IMR-90 (cell line): ENCODE data around the gene EPC1. TPM values are rescaled to one million over a fixed set of nuclear protein-coding genes. Genes with fewer than 3 reads are reported as not detected.

ENCODE experiments used
- ATAC-seq: fragments of 200-7000 bp; cut with Tn5 transposase; 2 replicates; pipeline ENCODE4 v1.9.1; 2020; ENCODE audit warnings: low read depth, mild to moderate bottlenecking, moderate library complexity
- BruUV-seq: library from RNA; stranded (reverse); fragments of 400-500 nt; replicated peaks from 2 replicates; lab custom pipeline; 2021; lab: Mats Ljungman, UMichigan
- CTCF ChIA-PET: fragments of 300-600 bp; formaldehyde crosslinking; extraction: SDS; loops from one replicate; lab custom pipeline; 2021; ENCODE audit warnings: antibody characterized with exemption; lab: Yijun Ruan, JAX
- POLR2A ChIA-PET: fragments of 300-600 bp; sonication (Branson Sonifier 250); formaldehyde crosslinking; loops from one replicate; lab custom pipeline; 2022; ENCODE audit warnings: antibody characterized with exemption; ENCODE audit not compliant: unreplicated experiment; lab: Charles Lee
- DNase-seq: peaks from one replicate; pipeline ENCODE4 v3.0.0; 2013
- H2AFZ ChIP-seq: replicated peaks from 2 replicates; pipeline ENCODE3; 2013; ENCODE audit warnings: low read length, mild to moderate bottlenecking; ENCODE audit not compliant: poor library complexity
- H2AK5ac ChIP-seq: 2 replicates; pipeline ENCODE4 v1.6.1; 2013; ENCODE audit warnings: low read depth, low read length, inconsistent platforms
- H2AK9ac ChIP-seq: replicated peaks from 2 replicates; pipeline ENCODE3; 2013; ENCODE audit warnings: mild to moderate bottlenecking, low read depth, low read length, moderate library complexity; ENCODE audit not compliant: poor library complexity
- H2BK120ac ChIP-seq: 2 replicates; pipeline ENCODE4 v1.6.1; 2013; ENCODE audit warnings: low read depth, low read length, inconsistent platforms
- H2BK15ac ChIP-seq: 3 replicates; pipeline ENCODE4 v1.6.1; 2013; ENCODE audit warnings: low read depth, low read length, inconsistent platforms
- H2BK20ac ChIP-seq: 2 replicates; pipeline ENCODE4 v1.6.1; 2013; ENCODE audit warnings: low read depth, mild to moderate bottlenecking, inconsistent platforms, low read length, moderate library complexity
- H2BK5ac ChIP-seq: 2 replicates; pipeline ENCODE4 v1.6.1; 2013; ENCODE audit warnings: mild to moderate bottlenecking, low read depth, low read length, inconsistent platforms; ENCODE audit not compliant: poor library complexity, severe bottlenecking
- H3K14ac ChIP-seq: replicated peaks from 2 replicates; pipeline ENCODE4 v1.6.1; 2013; ENCODE audit warnings: low read depth, low read length, inconsistent platforms
- H3K18ac ChIP-seq: 2 replicates; pipeline ENCODE4 v1.6.1; 2013; ENCODE audit warnings: low read depth, low read length, control low read depth
- H3K23ac ChIP-seq: 2 replicates; pipeline ENCODE4 v1.6.1; 2013; ENCODE audit warnings: low read depth, low read length, inconsistent platforms
- H3K27ac ChIP-seq: 2 replicates; pipeline ENCODE4 v1.5.1; 2013; ENCODE audit warnings: mild to moderate bottlenecking, control low read depth, low read length; ENCODE audit not compliant: insufficient read depth
- H3K27me3 ChIP-seq: 2 replicates; pipeline ENCODE4 v1.6.1; 2013; ENCODE audit warnings: low read length; ENCODE audit not compliant: control insufficient read depth, insufficient read depth
- H3K36me3 ChIP-seq: 2 replicates; pipeline ENCODE4 v1.6.1; 2013; ENCODE audit warnings: low read length, mixed read lengths; ENCODE audit not compliant: control insufficient read depth, insufficient read depth
- H3K4ac ChIP-seq: 2 replicates; pipeline ENCODE4 v1.6.1; 2013; ENCODE audit warnings: low read depth, low read length, inconsistent platforms
- H3K4me1 ChIP-seq: 2 replicates; pipeline ENCODE4 v1.6.1; 2013; ENCODE audit warnings: low read length, mixed read lengths; ENCODE audit not compliant: control insufficient read depth, insufficient read depth
- H3K4me2 ChIP-seq: 2 replicates; pipeline ENCODE4 v1.6.1; 2013; ENCODE audit warnings: low read depth, mild to moderate bottlenecking, control low read depth, low read length, moderate library complexity
- H3K4me3 ChIP-seq: 2 replicates; pipeline ENCODE4 v1.5.1; 2013; ENCODE audit warnings: low read depth, mild to moderate bottlenecking, control low read depth, low read length, moderate library complexity; ENCODE audit not compliant: insufficient read depth
- H3K56ac ChIP-seq: 2 replicates; pipeline ENCODE4 v1.6.1; 2013; ENCODE audit warnings: low read length, inconsistent platforms; ENCODE audit not compliant: insufficient read depth; ENCODE audit errors: extremely low read depth
- H3K79me1 ChIP-seq, 2 experiments: 2 replicates each; pipeline ENCODE4 v1.6.1; 2013; ENCODE audit warnings: low read length in 2 of 2, inconsistent platforms in 1 of 2, low read depth in 1 of 2
- H3K9ac ChIP-seq: 2 replicates; pipeline ENCODE4 v1.6.1; 2013; ENCODE audit warnings: low read depth, low read length, control low read depth
- H3K9me1 ChIP-seq: 2 replicates; pipeline ENCODE4 v1.6.1; 2013; ENCODE audit warnings: low read length, inconsistent platforms; ENCODE audit not compliant: insufficient read depth
- H3K9me3 ChIP-seq: 2 replicates; pipeline ENCODE4 v1.6.1; 2013; ENCODE audit warnings: low read length; ENCODE audit not compliant: control insufficient read depth, insufficient read depth
- H4K20me1 ChIP-seq: 2 replicates; pipeline ENCODE4 v1.6.1; 2013; ENCODE audit warnings: low read length, inconsistent platforms; ENCODE audit not compliant: insufficient read depth
- H4K5ac ChIP-seq: 2 replicates; pipeline ENCODE4 v1.6.1; 2013; ENCODE audit warnings: mild to moderate bottlenecking, low read depth, low read length, control low read depth
- H4K8ac ChIP-seq, 2 experiments: 2 replicates each; pipeline ENCODE4 v1.6.1; 2013; ENCODE audit warnings: low read depth in 2 of 2, low read length in 2 of 2, control low read depth in 1 of 2, inconsistent platforms in 1 of 2
- H4K91ac ChIP-seq: 2 replicates; pipeline ENCODE4 v1.6.1; 2013; ENCODE audit warnings: low read depth, low read length, inconsistent platforms; ENCODE audit not compliant: insufficient read depth
- CEBPB ChIP-seq: IDR thresholded peaks from 2 replicates; pipeline ENCODE4 v1.6.1; 2012; ENCODE audit warnings: low read depth, low read length, improper control_type of control experiment
- CTCF ChIP-seq: conservative IDR thresholded peaks from 2 replicates; pipeline ENCODE4 v1.5.1; 2012; ENCODE audit warnings: mild to moderate bottlenecking, low read depth, low read length, improper control_type of control experiment
- MAFK ChIP-seq: IDR thresholded peaks from 2 replicates; pipeline ENCODE4 v1.6.1; 2012; ENCODE audit warnings: low read depth, low read length, improper control_type of control experiment
- MAZ ChIP-seq: IDR thresholded peaks from 2 replicates; pipeline ENCODE4 v1.6.1; 2012; ENCODE audit warnings: low read depth, mild to moderate bottlenecking, low read length, improper control_type of control experiment, moderate library complexity, borderline replicate concordance
- NFE2L2 ChIP-seq: fragments of 150-350 bp; IDR thresholded peaks from 2 replicates; pipeline ENCODE4 v1.6.1; 2016; ENCODE audit warnings: low read depth, mild to moderate bottlenecking, low read length
- POLR2A ChIP-seq: IDR thresholded peaks from 2 replicates; pipeline ENCODE4 v1.6.1; 2012; ENCODE audit warnings: mild to moderate bottlenecking, low read depth, low read length
- RCOR1 ChIP-seq: IDR thresholded peaks from 2 replicates; pipeline ENCODE4 v1.6.1; 2012; ENCODE audit warnings: mild to moderate bottlenecking, low read length, improper control_type of control experiment; ENCODE audit not compliant: insufficient replicate concordance
- USF2 ChIP-seq: fragments of 150-350 bp; IDR thresholded peaks from 2 replicates; pipeline ENCODE4 v1.6.1; 2017; ENCODE audit warnings: mild to moderate bottlenecking, antibody characterized with exemption, low read length, low read depth
- WGBS, 2 experiments: methylation state at CpG; one replicate each; pipeline versions ENCODE4 v1.1.5 to v1.1.7; 2013; ENCODE audit warnings: missing lambda C conversion rate in 2 of 2; ENCODE audit not compliant: insufficient read length in 1 of 2; ENCODE audit errors: extremely low coverage in 2 of 2; 5-methylcytosine and 5-hydroxymethylcytosine counted together
- dilution Hi-C: fragments of 300-500 bp; cut with HindIII; formaldehyde crosslinking; loops from one replicate; pipeline ENCODE4 v1.14.3; 2018; ENCODE audit warnings: low sequenced_read_pairs; ENCODE audit not compliant: unreplicated experiment
- in situ Hi-C: fragments of 300-500 bp; cut with MboI; formaldehyde crosslinking; loops from 3 replicates; pipeline ENCODE4 v1.14.3; 2019; ENCODE audit warnings: low sequenced_read_pairs, inconsistent platforms, mixed read lengths
- intact Hi-C: fragments of 100-400 bp; cut with micrococcal nuclease; formaldehyde crosslinking; loops from 2 replicates; pipeline ENCODE4 v1.10.0; 2022
- polyA plus RNA-seq, 3 experiments: library from polyadenylated mRNA; depleted of rRNA; stranded (reverse); fragments of >200 nt; gene quantifications; 2 replicates each; pipeline ENCODE4 v1.2.3, GENCODE V29; 2012; ENCODE audit warnings: low replicate concordance in 1 of 3
- total RNA-seq: library from RNA; depleted of rRNA; stranded (reverse); fragments of >200 nt; gene quantifications from 2 replicates; pipeline ENCODE4 v1.2.3, GENCODE V29; 2012

The EPC1 gene
- total and polyA plus RNA-seq, 2 of the 4 experiments (the other 2 are of a cell fraction) = 21.9 to 23.5 TPM

- Histone ChIP-seq H3K79me1 (peaks cover under 1 to 7% of the 10 kb centered on the region in 2 experiments; a peak in 1 of 4 replicates), H3K4me2 (peak overlapping the region; percentile 84), H3K9ac (peak overlapping the region; percentile 84), H3K9me3 (no peaks in the 10 kb centered on the region), H3K9me1 (peaks cover 2% of the 10 kb centered on the region), H2BK15ac (peak overlapping the region; percentile 28; the same call in 2 of the 3 replicates), H2BK5ac (peak overlapping the region; percentile 90), H3K4me3 (peak overlapping the region; percentile 62), H3K14ac (no peak overlapping the region), H4K20me1 (no peaks in the 10 kb centered on the region), H3K36me3 (no peaks in the 10 kb centered on the region), H3K4ac (peak overlapping the region; percentile 51; the same call in 1 of the 2 replicates), H3K27ac (peak overlapping the region; percentile 86; the same call in 1 of the 2 replicates), H4K5ac (peak overlapping the region; percentile 81), H4K8ac (peak overlapping the region; percentile 67 to 90), H2AK9ac (no peak overlapping the region), H3K56ac (0 out of 2 replicates have a peak overlapping the region, but pooled peaks have one; percentile 95), H3K27me3 (no peaks in the 10 kb centered on the region), H2BK120ac (peak overlapping the region; percentile 66), H2AK5ac (no peak overlapping the region), H3K23ac (no peak overlapping the region), H3K18ac (peak overlapping the region; percentile 67; the same call in 1 of the 2 replicates), H3K4me1 (0 out of 2 replicates have a peak, but pooled peaks cover 1% of the 10 kb centered on the region), H2AFZ (no peak overlapping the region), H4K91ac (0 out of 2 replicates have a peak overlapping the region, but pooled peaks have one; percentile 21), H2BK20ac (0 out of 2 replicates have a peak overlapping the region, but pooled peaks have one; percentile 16)
- DNase-seq (peak; percentile 68), ATAC-seq (peak; percentile 70)
- WGBS, 2 experiments = no CpG with 5 or more reads among the region's 10 CpGs
- dilution Hi-C loops (no loop called here), in situ Hi-C loops (no loop called here), intact Hi-C loops (loop anchor here (2.0 kb wide), 1 partner anchor 625 kb away; no protein-coding TSS in a partner anchor)
- TF ChIP-seq MAZ (no peak), MAFK (0 out of 2 replicates have a peak, but pooled peaks have one; percentile 19), NFE2L2 (no peak), CTCF (no peak), CEBPB (no peak), USF2 (no peak), POLR2A (no peak), RCOR1 (no peak)
- ChIA-PET CTCF (no interaction called here), POLR2A (interaction anchor here (0.6 to 0.7 kb wide), 2 partner anchors 20 to 106 kb away, joined by 3 to 7 read pairs; no protein-coding TSS in a partner anchor)
- BruUV-seq = no TSS peak
Observed at GRCh38 chr10:32379318-32379949, 32.5 kb upstream of the EPC1 start.
